Measurements from ENCODE around the gene URGCP. TPM values are rescaled to one million over a fixed set of nuclear protein-coding genes. Genes with fewer than 3 reads are reported as not detected.

URGCP gene
- total RNA-seq, 1 donor from 2014 or later: 23.3 TPM

DNA sequence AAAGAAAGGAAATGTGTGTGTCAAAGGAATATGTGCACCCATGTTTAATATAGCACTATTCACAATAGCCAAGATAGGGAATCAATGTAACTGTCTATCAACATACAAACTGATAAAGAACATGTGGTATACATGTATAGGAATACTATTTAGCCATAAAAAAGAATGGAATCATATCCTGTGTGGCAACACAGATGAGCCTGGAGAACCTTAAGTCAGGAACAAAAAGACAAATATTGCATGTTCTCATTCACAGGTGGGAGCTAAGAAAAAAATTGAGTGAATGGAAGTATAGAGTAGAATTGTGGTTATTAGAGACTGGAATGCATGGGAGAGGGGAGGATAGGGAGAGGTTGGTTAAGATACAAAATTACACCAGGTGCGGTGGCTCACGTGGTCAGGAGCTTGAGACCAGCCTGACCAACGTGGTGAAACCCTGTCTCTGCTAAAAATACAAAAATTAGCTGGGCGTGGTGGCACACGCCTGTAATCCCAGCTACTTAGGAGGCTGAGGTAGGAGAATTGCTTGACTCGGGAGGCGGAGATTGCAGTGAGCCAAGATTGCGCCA is 10.5 kb downstream of the URGCP start:
- Mint-ChIP-seq H3K9me3 (no peaks in the 10 kb centered on the region), H3K4me1 (peaks cover 13% of the 10 kb centered on the region), H3K27me3 (no peaks in the 10 kb centered on the region), H3K27ac (no peak overlapping the region), H3K36me3 (ENCODE audit: low read depth) (peaks cover 10% of the 10 kb centered on the region), H3K4me3 (no peak overlapping the region)
- ATAC-seq (ENCODE audit: low read depth): no peak
- DNase-seq: no peak
- TF ChIP-seq CTCF (IDR thresholded peaks at IDR 0.05): no peak
- CTCF ChIA-PET: no interaction called here
- intact Hi-C loops (cut with micrococcal nuclease): no loop called here
- POLR2A ChIA-PET: interaction anchor here (0.7 kb wide), 1 partner anchor 140 kb away, joined by 6 read pairs; no protein-coding TSS in a partner anchor

GRCh38 chr7:43891069-43891955 is 15.1 kb downstream of the URGCP start:
- no peak for ATAC-seq (ENCODE audit: low read depth)
- no peak for TF ChIP-seq CTCF (IDR thresholded peaks at IDR 0.05)
- ChIA-PET CTCF (no interaction called here), POLR2A (no interaction called here)
- Mint-ChIP-seq H3K9me3 (no peaks in the 10 kb centered on the region), H3K4me1 (peaks cover 29% of the 10 kb centered on the region), H3K4me3 (no peak overlapping the region), H3K27ac (no peak overlapping the region), H3K27me3 (no peaks in the 10 kb centered on the region), H3K36me3 (ENCODE audit: low read depth) (peaks cover 12% of the 10 kb centered on the region)
- intact Hi-C loops (cut with micrococcal nuclease): no loop called here
- DNase-seq: no peak

- H3K36me3 Mint-ChIP-seq (ENCODE audit: low read depth): peaks cover 14% of the 10 kb centered on the region
- POLR2A ChIA-PET: no interaction called here
- no peaks in the 10 kb centered on the region for H3K9me3 Mint-ChIP-seq
These were observed 15.9 kb downstream of the URGCP start for GRCh38 chr7:43890468-43890867.

DNA sequence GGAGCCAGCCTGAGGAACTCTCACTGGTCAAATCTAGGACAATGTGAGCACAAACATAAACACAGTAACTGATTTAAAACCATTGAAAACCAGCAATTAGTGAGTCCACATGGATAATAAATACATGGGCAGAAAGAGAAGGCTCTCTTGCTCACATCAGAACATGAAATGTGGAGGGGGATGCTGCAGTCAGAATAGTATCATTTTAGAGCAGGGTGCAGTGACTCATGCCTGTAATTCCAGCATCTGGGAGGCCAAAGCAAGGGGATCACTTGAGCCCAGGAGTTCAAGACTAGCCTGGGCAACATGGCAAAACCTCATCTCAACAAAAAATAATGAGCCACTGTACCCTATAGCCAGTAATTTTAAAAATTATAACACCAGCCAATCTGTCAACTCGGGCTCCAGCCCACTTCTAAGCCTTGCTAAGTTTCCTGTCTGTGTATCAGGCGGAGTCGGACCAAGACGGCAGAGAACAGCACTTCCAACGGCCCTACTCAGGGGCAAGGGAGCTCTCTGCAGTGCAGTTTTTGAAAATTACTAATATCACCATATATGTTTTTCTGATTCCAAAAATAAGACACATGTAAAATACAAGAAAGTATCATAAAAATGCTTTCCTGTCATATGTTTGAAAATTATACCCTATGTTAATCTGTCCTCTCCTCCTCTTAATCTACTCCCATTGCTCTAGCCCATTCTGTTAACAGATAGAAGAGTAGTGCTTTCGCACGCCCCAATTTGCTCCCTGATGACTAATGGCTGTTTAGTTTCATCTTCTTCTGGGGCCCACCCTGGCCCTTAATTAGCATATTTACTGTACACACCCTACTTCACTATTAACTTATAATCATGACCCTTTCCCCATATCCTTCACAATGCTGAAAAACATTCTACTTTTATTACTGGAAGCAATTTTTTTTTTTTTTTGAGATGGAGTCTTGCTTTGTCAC is 17.1 kb downstream of the URGCP start:
- ATAC-seq (ENCODE audit: low read depth): no peak
- POLR2A ChIA-PET: no interaction called here
- TF ChIP-seq CTCF (IDR thresholded peaks at IDR 0.05): no peak
- Mint-ChIP-seq H3K27ac (no peak overlapping the region), H3K36me3 (ENCODE audit: low read depth) (peaks cover 23% of the 10 kb centered on the region), H3K4me1 (peaks cover 29% of the 10 kb centered on the region), H3K9me3 (no peaks in the 10 kb centered on the region), H3K27me3 (no peaks in the 10 kb centered on the region), H3K4me3 (no peak overlapping the region)
- intact Hi-C loops (cut with micrococcal nuclease): no loop called here
- no peak for DNase-seq
- CTCF ChIA-PET: no interaction called here

More at GRCh38 chr7:43890468-43890867, 15.9 kb downstream of the URGCP start:
- DNase-seq: no peak
- H3K27ac Mint-ChIP-seq: no peak overlapping the region
- H3K4me1 Mint-ChIP-seq: peaks cover 29% of the 10 kb centered on the region
- H3K4me3 Mint-ChIP-seq: no peak overlapping the region
- intact Hi-C loops (cut with micrococcal nuclease): no loop called here
- no peak for ATAC-seq (ENCODE audit: low read depth)
- no peaks in the 10 kb centered on the region for H3K27me3 Mint-ChIP-seq
- CTCF ChIA-PET: no interaction called here
- no peak for TF ChIP-seq CTCF (IDR thresholded peaks at IDR 0.05)
